ENCODE results near the gene PTPRG. TPM values are rescaled to one million over a fixed set of nuclear protein-coding genes. Genes with fewer than 3 reads are reported as not detected.

The PTPRG gene
- total and polyA plus RNA-seq, 10 of the 15 experiments (the other 5 are each of a cell fraction or from before 2014, with no cell fraction given), result 0.29 to 20.7 (median 1.4) TPM

DNA sequence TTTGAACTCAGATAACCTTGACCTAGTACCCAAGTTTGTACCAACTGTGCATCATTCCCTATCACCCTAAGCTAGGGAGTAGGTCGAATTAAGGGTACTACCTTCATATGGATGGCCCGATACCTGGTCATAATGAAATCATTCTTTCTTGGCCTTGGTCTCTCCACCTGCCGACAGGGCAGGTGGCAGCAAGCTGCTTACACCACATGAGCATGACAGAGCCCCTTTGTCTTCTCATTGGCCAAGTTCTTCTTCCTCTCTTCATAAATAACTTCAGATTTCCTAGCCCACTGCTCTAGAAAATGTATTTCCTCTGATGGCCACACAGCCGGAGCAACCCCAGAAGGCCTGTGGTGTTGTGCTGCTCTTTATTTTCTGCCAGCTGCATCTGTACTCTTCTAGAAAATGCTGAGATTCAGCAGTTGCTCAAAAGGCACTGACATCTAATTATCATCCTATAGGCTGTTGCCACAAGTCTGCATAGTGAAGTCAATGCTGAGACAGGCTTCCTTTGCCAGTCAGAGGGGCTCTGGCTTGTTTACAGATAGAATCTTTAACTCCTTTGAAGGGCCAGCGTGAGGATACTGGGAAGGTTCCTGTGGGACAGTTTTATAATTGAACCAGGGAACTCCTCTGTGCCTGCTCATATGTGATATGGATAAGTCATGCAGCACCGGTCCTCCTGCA lies 304.2 kb downstream of the PTPRG start (continued):
- TF ChIP-seq, protein P1, sequence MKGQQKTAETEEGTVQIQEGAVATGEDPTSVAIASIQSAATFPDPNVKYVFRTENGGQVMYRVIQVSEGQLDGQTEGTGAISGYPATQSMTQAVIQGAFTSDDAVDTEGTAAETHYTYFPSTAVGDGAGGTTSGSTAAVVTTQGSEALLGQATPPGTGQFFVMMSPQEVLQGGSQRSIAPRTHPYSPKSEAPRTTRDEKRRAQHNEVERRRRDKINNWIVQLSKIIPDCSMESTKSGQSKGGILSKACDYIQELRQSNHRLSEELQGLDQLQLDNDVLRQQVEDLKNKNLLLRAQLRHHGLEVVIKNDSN (IDR thresholded peaks at IDR 0.05; ENCODE audit: borderline replicate concordance, extremely low read length, insufficient read depth, low read depth, low read length), result no peak
- no peak for TF ChIP-seq LARP7 (IDR thresholded peaks at IDR 0.05)

DNA sequence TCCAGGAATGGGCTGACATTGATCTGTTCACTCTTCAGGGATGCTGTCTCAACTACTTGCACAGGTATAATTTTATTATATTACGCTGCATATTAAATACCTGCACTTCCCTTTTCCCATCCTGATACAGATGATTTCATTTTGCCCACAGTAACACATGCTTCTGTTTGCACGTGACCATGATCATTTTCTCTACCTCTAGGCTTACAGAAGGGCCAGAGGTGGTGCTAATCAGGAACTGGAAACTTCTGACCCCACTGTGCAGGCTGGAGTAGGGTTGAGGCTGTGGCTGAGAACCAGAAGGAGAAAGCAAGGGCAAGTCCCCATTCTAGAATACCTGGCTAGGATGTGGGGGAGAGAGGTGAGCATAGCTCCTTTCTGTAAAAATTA lies 304.8 kb downstream of the PTPRG start:
- in situ Hi-C loops (cut with MboI) (no loop called here), intact Hi-C loops (cut with micrococcal nuclease; ENCODE audit: unreplicated experiment) (no loop called here)
- BruUV-seq (replicated peaks), result no TSS peak
- no peak for FAIRE-seq
- no peak overlapping the region for H3K9ac ChIP-seq (ENCODE audit: control insufficient read depth, insufficient read depth, low read length)
- H3K27me3 ChIP-seq (replicated peaks in 1 of 2; ENCODE audit: control insufficient read depth in 2 of 2, insufficient read depth in 2 of 2, low read length in 1 of 2), result no peaks in the 10 kb centered on the region
- ChIA-PET CTCF (interaction anchor here (1.2 to 3.1 kb wide), 3 partner anchors 9 to 96 kb away, joined by 3 to 12 read pairs (median 7); no protein-coding TSS in a partner anchor), POLR2A (interaction anchor here (0.7 to 1.0 kb wide), 2 partner anchors 28 to 51 kb away, joined by 4 to 6 read pairs; no protein-coding TSS in a partner anchor), SMC1A (ENCODE audit: uncharacterized antibody, unreplicated experiment) (interaction anchor here (0.7 to 2.9 kb wide), 6 partner anchors 7 to 321 kb away, joined by 3 to 12 read pairs (median 4); no protein-coding TSS in a partner anchor), RAD21 (ENCODE audit: unreplicated experiment) (interaction anchor here (0.6 to 1.4 kb wide), 5 partner anchors 10 to 309 kb away, joined by 3 to 4 read pairs (median 3); no protein-coding TSS in a partner anchor)
- peak in 1 of 2 experiments; percentile 73; a peak in 2 of 4 replicates for TF ChIP-seq BHLHE40 (IDR thresholded peaks at IDR 0.05; ENCODE audit: borderline replicate concordance in 1 of 2, low read depth in 2 of 2, low read length in 1 of 2)
- peak; percentile 49; the same call in 1 of the 2 replicates for TF ChIP-seq RAD51 (IDR thresholded peaks at IDR 0.05)
- TF ChIP-seq SPI1 (IDR thresholded peaks at IDR 0.05; ENCODE audit: borderline replicate concordance, insufficient read depth, low read depth, low read length), result no peak
- no peak overlapping the region for H3K4me3 ChIP-seq
- H2AFZ ChIP-seq (ENCODE audit: control insufficient read depth, low read depth, low read length), result no peak overlapping the region
- ATAC-seq, result peak; percentile 62
- no peak overlapping the region for H3K4me2 ChIP-seq (ENCODE audit: control insufficient read depth, insufficient read depth)
- no peak overlapping the region for H3K27ac ChIP-seq (ENCODE audit: control insufficient read depth, insufficient read depth)
- H4K20me1 ChIP-seq (ENCODE audit: control insufficient read depth, insufficient read depth), result no peaks in the 10 kb centered on the region
- no peaks in the 10 kb centered on the region for H3K36me3 ChIP-seq (ENCODE audit: control insufficient read depth in 2 of 2, insufficient read depth in 2 of 2, low read length in 1 of 2)
- H3K9me3 ChIP-seq (replicated peaks; ENCODE audit: control insufficient read depth, insufficient read depth, low read length), result no peaks in the 10 kb centered on the region
- H3K4me1 ChIP-seq (ENCODE audit: control insufficient read depth, insufficient read depth, low read length), result no peaks in the 10 kb centered on the region
- 24% methylated on average over 2 of the region's 2 CpGs for WGBS (ENCODE audit: insufficient coverage, insufficient replicate concordance, low lambda C conversion rate, missing lambda C conversion rate)
- DNase-seq (ENCODE audit: low read depth, low spot score), result no peak
- no peaks in the 10 kb centered on the region for H3K79me2 ChIP-seq (ENCODE audit: control insufficient read depth, insufficient read depth, low read length)
